ENCODE measurements around the gene JADE3.
"Not testable (repeated sequence)": the region's sequence is repeated elsewhere in the genome, so short reads cannot be mapped to it uniquely, and the experiment has no call there.

Gene JADE3

GRCh38 chrX:46935295-46935694 is 23.1 kb downstream of the JADE3 start:
- DNase-seq (ENCODE audit: low read depth), result no peak

DNA sequence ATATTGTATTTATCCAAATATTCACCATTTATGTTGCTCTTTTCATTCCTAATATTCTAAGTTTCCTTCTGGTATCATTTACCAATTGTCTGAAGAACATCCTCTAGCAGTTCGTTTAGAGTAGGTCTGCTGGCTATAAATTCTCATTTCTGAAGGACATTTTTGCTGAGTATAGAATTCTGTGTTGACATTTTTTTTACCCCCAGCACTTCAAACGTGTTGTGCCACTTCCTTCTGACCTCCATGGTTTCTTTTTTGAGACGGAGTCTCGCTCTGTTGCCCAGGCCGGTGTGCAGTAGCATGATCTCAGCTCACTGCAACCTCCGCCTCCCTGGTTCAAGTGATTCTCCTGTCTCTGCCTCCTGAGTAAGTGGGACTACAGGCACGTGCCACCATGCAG is 26.4 kb downstream of the JADE3 start:
- no peak for DNase-seq (ENCODE audit: low read depth)

- no peak for DNase-seq (ENCODE audit: low read depth)
Measured at GRCh38 chrX:46941341-46941740, 29.1 kb downstream of the JADE3 start.

- DNase-seq (ENCODE audit: low read depth), result no peak
Measured at GRCh38 chrX:46953137-46953527, 40.9 kb downstream of the JADE3 start.

DNA sequence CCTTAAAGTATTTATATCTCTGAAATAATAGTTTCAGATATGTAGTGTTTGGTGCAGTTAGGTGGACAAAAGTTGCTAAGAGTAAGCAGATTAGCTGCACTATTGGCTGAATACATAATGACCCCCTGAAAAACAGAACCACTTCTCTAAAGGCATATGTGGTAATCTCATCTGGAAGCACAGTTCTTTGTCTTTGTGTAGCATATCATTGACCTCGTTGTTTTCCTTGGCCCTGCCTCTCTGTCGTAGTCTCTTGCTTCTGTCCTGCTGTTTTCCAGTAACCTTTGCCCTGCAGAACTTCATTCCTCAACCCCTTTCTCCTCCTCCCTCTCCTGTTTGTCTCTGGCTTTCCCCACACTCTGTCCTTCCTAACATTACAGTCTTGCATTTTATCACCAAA is 41.4 kb downstream of the JADE3 start:
- no peak for DNase-seq (ENCODE audit: low read depth)

GRCh38 chrX:46954716-46955115 is 42.5 kb downstream of the JADE3 start:
- DNase-seq (ENCODE audit: low read depth), result no peak

DNA sequence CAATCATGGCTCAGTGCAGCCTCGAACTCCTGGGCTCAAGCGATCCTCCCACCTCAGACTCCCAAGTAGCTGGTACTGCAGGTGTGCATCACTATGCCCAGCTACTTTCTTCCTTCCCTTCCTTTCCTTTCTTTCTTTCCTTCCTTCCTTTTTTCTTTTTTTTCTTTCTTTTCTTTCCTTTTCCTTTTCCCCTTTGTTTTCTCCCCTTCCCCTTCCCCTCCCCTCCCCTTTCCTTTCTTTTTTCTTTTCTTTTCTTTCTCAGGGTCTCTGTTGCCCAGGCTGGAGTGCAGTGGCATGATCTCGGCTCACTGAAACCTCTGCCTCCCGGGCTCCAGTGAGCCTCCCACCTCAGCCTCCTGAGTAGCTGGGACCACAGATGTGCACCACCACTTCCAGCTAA is 44.4 kb downstream of the JADE3 start:
- not testable (repeated sequence) for DNase-seq (ENCODE audit: low read depth)

DNA sequence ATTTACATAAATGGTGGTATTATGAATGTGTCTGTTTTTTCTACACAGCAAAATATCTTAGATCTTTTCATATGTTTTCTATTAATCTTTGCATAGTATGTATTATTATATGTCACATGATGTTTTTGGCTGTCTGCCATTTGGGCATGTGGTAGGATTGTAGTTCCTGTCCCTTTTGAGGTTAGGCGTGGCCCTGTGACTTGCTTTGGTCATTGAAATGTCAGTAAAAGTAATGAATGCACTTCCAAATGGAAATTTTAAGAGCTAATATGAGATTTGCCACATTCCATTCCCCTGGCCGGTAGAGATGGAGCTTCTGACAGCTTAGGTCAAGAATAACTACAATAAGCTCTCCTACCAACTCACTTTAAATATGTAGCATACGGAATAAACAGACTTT is 45.1 kb downstream of the JADE3 start:
- DNase-seq (ENCODE audit: low read depth), result no peak

GRCh38 chrX:46959101-46959500 is 46.9 kb downstream of the JADE3 start:
- DNase-seq (ENCODE audit: low read depth), result no peak

DNA sequence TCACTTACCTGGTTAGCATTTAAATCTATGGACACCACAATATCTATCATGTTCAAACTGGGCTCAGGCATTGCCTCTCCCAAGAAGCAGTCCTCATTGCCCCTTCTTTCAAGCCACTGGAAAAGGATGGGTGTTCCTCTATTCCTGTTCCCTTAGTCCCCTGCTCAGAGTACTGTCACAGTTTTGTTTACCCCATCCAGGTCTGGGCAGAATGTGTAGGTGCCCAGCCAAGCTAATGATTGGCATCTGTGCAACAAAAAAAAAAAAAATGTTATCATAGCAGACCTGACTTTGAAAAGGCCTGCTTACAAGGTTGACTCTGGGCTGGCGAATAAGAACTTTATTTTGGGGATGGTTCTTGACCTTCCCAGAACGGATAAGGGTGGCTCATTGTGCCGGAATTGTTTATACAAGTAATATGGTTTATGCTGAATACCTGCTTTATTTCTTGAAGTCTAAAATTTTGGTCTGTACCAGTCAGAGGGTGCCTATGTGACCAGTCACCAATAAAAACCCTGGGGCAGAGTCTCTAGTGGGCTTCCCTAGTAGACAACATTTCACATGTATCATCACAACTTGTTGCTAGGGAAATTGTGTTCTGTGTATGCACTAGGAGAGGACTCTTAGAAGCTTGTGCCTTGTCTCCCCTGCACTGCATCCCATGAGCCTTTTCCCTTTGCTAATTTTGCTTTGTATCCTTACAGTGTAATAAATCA is 47.9 kb downstream of the JADE3 start:
- no peak for DNase-seq (ENCODE audit: low read depth)

DNA sequence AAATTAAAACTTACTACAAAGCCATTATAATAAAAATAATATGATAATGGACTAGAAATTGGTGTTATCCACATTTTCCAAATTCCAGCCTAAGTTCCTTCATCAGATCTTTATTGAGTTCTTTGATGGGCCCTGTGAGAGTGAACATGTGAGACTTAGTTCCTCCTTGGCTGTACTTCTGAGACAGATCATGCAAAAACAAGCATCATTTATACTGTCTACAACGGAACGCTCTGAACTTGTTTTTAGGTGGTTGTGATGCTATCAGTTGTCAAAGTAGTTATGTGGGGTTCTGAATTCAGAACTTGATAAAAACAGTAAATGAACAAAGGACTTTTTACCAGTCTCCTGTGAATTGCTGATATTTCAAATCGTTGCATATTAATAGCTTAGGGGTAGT is 48.9 kb downstream of the JADE3 start:
- DNase-seq (ENCODE audit: low read depth), result no peak

- no peak for DNase-seq (ENCODE audit: low read depth)
Measured at GRCh38 chrX:46961574-46962283, 49.5 kb downstream of the JADE3 start.

- no peak for DNase-seq (ENCODE audit: low read depth)
Measured at GRCh38 chrX:46965125-46965758, 53.0 kb downstream of the JADE3 start.

- DNase-seq (ENCODE audit: low read depth), result no peak
Measured at GRCh38 chrX:46967547-46967946, 55.3 kb downstream of the JADE3 start.

GRCh38 chrX:46977046-46977445 is 64.8 kb downstream of the JADE3 start:
- not testable (repeated sequence) for DNase-seq (ENCODE audit: low read depth)

DNA sequence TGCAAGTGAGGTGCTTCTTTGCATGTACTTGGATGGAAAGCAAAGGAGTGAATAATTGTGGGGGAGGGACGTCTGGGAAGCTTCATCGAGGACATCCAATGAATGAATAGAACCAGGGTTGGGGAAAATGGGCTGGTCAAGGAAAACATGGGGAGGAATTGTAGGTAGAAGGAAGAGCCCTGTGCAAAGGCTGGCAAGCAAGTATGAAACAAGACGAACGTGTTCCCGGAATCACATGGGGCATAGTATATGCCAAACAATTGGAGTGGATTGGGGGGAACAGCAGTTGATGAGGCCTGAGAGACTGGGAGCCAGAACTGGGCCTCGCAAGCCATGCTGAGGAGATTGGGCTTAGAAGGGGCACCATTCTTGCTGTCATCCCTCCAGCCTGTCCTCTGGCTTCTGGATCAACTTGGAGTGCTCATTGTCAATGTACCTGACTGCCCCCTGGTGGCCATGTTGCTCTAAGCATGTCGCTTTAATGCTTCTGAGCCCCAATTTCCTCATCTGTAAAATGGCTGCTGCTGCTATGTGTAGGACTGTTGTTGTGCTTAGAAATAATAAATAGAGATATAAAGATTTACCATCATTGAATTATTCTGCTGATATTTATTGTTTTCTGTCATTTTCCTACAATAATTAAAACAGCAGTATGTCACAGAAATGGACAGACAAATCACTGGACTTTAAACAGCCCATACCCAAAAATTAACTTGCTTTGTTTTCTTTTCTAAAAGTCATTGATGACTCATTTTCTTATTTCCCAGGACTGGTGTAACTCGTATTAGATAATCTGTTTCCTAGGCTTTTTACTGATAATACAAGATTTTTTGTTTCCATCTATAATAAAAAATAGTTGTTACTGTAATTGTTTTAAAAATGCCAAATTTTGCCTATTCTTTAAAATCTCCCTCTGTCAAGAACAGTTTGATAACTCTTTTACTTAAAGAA is 66.4 kb downstream of the JADE3 start:
- DNase-seq (ENCODE audit: low read depth), result peak; percentile 54

GRCh38 chrX:46984705-46985104 is 72.5 kb downstream of the JADE3 start:
- no peak for DNase-seq (ENCODE audit: low read depth)

DNA sequence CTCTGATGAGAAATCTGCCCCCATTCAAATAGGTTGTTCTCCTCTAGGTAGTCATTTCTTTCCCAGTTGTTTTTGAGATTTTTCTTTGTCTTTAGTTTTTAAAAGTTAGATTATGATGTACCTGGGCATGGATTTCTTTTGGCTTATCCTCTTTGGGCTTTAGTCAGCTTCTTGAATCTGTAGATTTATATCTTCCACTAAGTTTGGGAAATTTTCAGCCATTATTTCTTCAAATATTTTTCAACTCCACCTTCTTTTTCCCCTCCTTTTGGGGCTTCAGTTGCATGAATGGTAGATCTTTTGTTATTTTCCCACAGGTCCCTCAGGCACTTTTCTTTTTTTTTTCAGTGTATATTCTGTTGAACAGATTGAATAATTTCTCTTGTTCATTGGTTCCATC is 77.3 kb downstream of the JADE3 start:
- no peak for DNase-seq (ENCODE audit: low read depth)

GRCh38 chrX:46991664-46992063 is 79.4 kb downstream of the JADE3 start:
- DNase-seq (ENCODE audit: low read depth), result no peak

- DNase-seq (ENCODE audit: low read depth), result no peak
Measured at GRCh38 chrX:46992070-46992469, 79.8 kb downstream of the JADE3 start.

- no peak for DNase-seq (ENCODE audit: low read depth)
Measured at GRCh38 chrX:46994096-46994495, 81.9 kb downstream of the JADE3 start.

GRCh38 chrX:47012131-47012530 is 99.9 kb downstream of the JADE3 start:
- no peak for DNase-seq (ENCODE audit: low read depth)
